Testis (tissue), 2 donors: ENCODE measurements around the gene PCGF5.

ENCODE experiments used
- CTCF ChIP-seq, 3 experiments: fragments of 450-650 bp in 2 of 3; fragments of 200-600 bp in 1 of 3; sonication (generic) in 1 of 3; IDR thresholded peaks; one replicate each; pipeline ENCODE4 v1.5.1; 2016 to 2019; ENCODE audit warnings: antibody characterized with exemption in 3 of 3, mild to moderate bottlenecking in 2 of 3, moderate library complexity in 1 of 3
- POLR2A ChIP-seq: fragments of 450-650 bp; IDR thresholded peaks from one replicate; pipeline ENCODE4 v1.6.1; 2017; ENCODE audit warnings: antibody characterized with exemption, mild to moderate bottlenecking, moderate library complexity

DNA sequence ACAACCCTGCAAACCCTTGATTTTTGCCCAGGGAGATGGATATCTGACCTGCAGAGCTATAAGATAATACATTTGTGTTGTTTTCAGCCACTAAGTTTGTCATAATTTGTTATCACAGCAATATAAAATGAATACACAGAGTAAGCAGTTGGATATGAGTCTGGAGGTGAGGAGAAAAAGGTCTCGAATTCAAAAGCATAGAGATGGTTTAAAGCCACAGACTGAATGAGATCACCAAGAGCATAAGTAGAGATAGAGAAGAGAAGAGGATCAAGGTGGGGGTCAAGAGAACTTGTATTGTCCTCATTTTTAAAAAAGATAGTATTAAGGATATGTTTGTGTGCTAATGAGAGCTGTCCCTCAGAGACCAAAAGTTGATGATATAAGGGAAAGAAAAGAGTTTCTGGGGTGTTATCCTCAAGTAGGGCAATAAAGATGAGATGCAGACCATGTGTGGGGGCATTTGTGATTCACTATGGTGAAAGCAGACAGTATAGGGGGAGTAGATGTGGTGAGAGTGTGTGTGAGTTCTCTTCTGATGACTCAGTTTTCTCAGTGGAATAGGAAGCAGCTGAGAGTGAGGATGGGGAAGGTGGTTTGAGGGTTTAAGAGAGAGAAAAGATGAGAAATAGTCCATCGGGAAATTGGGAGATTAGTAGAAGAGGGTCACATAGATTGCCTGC, 25.8 kb upstream of the PCGF5 start:
- TF ChIP-seq POLR2A (no peak), CTCF (IDR thresholded peaks at IDR 0.05) (no peak)
